NT2/D1 (cell line): ENCODE data around the gene PLPP7.

Experiments
- SUZ12 ChIP-seq: IDR thresholded peaks from 2 replicates; pipeline ENCODE4 v1.6.1; 2011; ENCODE audit not compliant: insufficient read length, insufficient read depth; ENCODE audit errors: extremely low read depth
- YY1 ChIP-seq: IDR thresholded peaks from 2 replicates; pipeline ENCODE4 v1.6.1; 2011; ENCODE audit not compliant: insufficient read length, insufficient read depth
- ZNF274 ChIP-seq: IDR thresholded peaks from 2 replicates; pipeline ENCODE4 v1.6.1; 2011; ENCODE audit warnings: mild to moderate bottlenecking, low read depth, low read length

- TF ChIP-seq ZNF274 (no peak), YY1 (no peak), SUZ12 (no peak)
Measured at GRCh38 chr9:131258698-131259431, 30.7 kb upstream of the PLPP7 start.
